ENCODE data around the gene TMEM200B.

Gene TMEM200B

GRCh38 chr1:29126198-29126597, 2.5 kb upstream of the TMEM200B start:
- DNase-seq (ENCODE audit: low read depth, low spot score), result no peak
- in situ Hi-C loops (cut with HindIII; ENCODE audit: low sequenced_read_pairs), result no loop called here
- TF ChIP-seq, protein P1, sequence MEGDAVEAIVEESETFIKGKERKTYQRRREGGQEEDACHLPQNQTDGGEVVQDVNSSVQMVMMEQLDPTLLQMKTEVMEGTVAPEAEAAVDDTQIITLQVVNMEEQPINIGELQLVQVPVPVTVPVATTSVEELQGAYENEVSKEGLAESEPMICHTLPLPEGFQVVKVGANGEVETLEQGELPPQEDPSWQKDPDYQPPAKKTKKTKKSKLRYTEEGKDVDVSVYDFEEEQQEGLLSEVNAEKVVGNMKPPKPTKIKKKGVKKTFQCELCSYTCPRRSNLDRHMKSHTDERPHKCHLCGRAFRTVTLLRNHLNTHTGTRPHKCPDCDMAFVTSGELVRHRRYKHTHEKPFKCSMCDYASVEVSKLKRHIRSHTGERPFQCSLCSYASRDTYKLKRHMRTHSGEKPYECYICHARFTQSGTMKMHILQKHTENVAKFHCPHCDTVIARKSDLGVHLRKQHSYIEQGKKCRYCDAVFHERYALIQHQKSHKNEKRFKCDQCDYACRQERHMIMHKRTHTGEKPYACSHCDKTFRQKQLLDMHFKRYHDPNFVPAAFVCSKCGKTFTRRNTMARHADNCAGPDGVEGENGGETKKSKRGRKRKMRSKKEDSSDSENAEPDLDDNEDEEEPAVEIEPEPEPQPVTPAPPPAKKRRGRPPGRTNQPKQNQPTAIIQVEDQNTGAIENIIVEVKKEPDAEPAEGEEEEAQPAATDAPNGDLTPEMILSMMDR (IDR thresholded peaks at IDR 0.05; ENCODE audit: low read depth, low read length), result no peak
- no peak overlapping the region for H3K4me3 ChIP-seq (ENCODE audit: low read depth, low read length)

DNA sequence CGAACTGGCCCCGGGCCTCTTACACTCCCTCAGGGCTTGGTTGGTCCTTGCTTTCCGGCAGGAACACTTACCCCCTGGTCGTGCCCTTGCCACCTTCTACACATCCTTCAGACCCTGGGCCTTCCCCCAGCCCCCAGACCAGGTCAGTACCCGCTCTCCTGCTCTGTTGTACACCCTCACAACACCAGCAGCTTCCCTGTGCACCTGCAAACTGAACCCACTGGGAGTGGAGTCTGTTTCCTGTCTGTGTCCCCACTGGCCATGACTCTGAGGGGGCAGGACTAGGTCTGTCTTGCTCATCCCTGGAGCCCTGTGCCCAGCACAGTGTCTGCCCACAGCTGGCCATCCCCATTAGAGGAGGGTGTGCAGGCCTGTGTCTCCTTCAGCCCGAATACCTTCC, 2.1 kb upstream of the TMEM200B start:
- H3K4me3 ChIP-seq (ENCODE audit: low read depth, low read length), result no peak overlapping the region
- in situ Hi-C loops (cut with HindIII; ENCODE audit: low sequenced_read_pairs), result no loop called here
- TF ChIP-seq, protein P1 (IDR thresholded peaks at IDR 0.05; ENCODE audit: low read depth, low read length), result no peak
- no peak for DNase-seq (ENCODE audit: low read depth, low spot score)

- H3K4me3 ChIP-seq (ENCODE audit: low read depth, low read length), result peak overlapping the region; percentile 63
- in situ Hi-C loops (cut with HindIII; ENCODE audit: low sequenced_read_pairs), result no loop called here
- TF ChIP-seq, protein P1 (IDR thresholded peaks at IDR 0.05; ENCODE audit: low read depth, low read length), result no peak
These were observed 1.5 kb upstream of the TMEM200B start for GRCh38 chr1:29125237-29125641.

GRCh38 chr1:29124366-29125236, 898 bp upstream of the TMEM200B start:
- DNase-seq (ENCODE audit: low read depth, low spot score), result peak; percentile 88
- in situ Hi-C loops (cut with HindIII; ENCODE audit: low sequenced_read_pairs), result no loop called here
- TF ChIP-seq, protein P1 (IDR thresholded peaks at IDR 0.05; ENCODE audit: low read depth, low read length), result peak; percentile 57
- peak overlapping the region; percentile 63 for H3K4me3 ChIP-seq (ENCODE audit: low read depth, low read length)

More at GRCh38 chr1:29125237-29125641, 1.5 kb upstream of the TMEM200B start:
- no peak for DNase-seq (ENCODE audit: low read depth, low spot score)

GRCh38 chr1:29123053-29123886, 433 bp downstream of the TMEM200B start:
- TF ChIP-seq, protein P1 (IDR thresholded peaks at IDR 0.05; ENCODE audit: low read depth, low read length), result no peak
- peak overlapping the region; percentile 63 for H3K4me3 ChIP-seq (ENCODE audit: low read depth, low read length)
- DNase-seq (ENCODE audit: low read depth, low spot score), result peak; percentile 8
- in situ Hi-C loops (cut with HindIII; ENCODE audit: low sequenced_read_pairs), result no loop called here

DNA sequence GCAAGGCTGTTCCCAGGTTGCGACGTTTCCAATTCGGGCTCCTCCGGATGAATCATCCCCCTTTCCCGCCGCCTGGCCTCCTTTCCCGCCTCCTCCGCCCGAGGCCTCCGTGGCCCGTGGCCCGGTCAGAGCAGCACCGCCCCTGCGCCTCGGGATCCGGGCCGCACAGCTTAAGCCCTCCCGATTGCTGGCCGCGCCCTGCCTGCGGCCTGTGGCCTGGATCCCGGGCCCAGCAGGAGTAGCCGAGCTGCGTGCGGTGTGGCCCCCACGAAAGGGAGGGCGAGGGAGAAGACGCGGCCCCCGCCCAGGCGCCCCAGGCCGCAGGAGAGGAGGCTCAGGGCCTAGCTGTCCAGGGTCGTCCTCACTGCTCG, 1.0 kb downstream of the TMEM200B start:
- TF ChIP-seq, protein P1 (IDR thresholded peaks at IDR 0.05; ENCODE audit: low read depth, low read length), result no peak
- in situ Hi-C loops (cut with HindIII; ENCODE audit: low sequenced_read_pairs), result no loop called here
- DNase-seq (ENCODE audit: low read depth, low spot score), result peak; percentile 83
- H3K4me3 ChIP-seq (ENCODE audit: low read depth, low read length), result peak overlapping the region; percentile 63

All from astrocyte of the spinal cord (primary cell).